ENCODE results near the gene LSM2. TPM values are rescaled to one million over a fixed set of nuclear protein-coding genes. Genes with fewer than 3 reads are reported as not detected.
"Not testable (repeated sequence)": the region's sequence is repeated elsewhere in the genome, so short reads cannot be mapped to it uniquely, and the experiment has no call there.

Gene LSM2
- total RNA-seq = 10 to 100 TPM; 21.7 to 35.5 (median 33.8) TPM
- long read RNA-seq, donor 1, transcript LSM2-208 (5 exons, 876 nt) = major isoform, 34 of 35 reads
- long read RNA-seq, donor 1, partial matches to known transcripts = 0 of 35 reads
- long read RNA-seq, donor 1, other reads (novel, unspliced or antisense) = 1 of 35 reads
- long read RNA-seq, donor 2, transcript LSM2-208 (5 exons, 876 nt) = major isoform, 27 of 29 reads
- long read RNA-seq, donor 2, partial matches to known transcripts = 0 of 29 reads
- long read RNA-seq, donor 2, other reads (novel, unspliced or antisense) = 2 of 29 reads

DNA sequence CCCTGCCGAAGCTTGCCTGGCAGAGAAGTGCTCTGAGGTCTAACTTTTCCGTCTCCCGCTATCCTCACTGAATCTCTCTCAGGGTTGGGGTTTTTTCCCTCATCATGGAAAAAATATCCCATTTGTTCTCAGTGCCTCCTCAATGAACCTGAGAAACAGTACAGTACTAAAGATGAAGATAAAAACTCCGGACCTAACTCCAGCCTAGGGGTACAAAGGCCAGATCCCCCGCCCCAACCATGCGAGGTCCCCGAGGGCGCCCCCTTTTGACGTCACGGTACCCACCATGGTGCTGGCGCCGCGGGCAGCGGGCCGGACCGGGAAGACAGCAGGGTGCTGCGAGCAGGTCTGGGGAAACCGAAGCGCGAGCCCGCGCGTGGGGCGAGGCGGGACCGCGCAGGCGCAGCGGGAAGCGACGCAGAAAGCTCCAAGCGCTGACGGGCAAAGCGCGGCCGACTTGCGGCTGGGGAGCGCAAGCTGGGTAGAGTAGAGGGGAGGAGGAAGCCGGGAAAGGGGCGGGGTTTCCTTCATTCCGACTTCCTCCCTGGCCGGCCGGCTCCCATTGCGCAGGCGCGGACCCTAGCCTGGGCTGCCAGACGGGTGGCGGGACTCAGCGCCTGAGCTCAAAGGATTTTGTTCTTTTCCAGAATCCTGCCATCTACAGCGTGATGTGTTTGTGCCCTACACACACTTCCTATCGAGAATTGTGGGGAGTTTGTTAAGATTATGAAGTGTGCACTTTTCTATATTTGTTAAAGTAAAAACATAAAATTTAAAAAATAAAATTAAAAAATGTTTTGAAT lies at the start of gene LSM2:
LSM2 (minus strand) TSS at position 497 of the 803 bp plus-strand sequence; CDS start at position 288, 209 bp downstream.
- H3K9me3 ChIP-seq = no peaks in the 10 kb centered on the region
- ATAC-seq (peak; percentile 100), DNase-seq (peak; percentile 97 to 98 (median 98))
- peak within 1 kb of the TSS; percentile 23 for H3K4me3 ChIP-seq
- TF ChIP-seq, protein P1, sequence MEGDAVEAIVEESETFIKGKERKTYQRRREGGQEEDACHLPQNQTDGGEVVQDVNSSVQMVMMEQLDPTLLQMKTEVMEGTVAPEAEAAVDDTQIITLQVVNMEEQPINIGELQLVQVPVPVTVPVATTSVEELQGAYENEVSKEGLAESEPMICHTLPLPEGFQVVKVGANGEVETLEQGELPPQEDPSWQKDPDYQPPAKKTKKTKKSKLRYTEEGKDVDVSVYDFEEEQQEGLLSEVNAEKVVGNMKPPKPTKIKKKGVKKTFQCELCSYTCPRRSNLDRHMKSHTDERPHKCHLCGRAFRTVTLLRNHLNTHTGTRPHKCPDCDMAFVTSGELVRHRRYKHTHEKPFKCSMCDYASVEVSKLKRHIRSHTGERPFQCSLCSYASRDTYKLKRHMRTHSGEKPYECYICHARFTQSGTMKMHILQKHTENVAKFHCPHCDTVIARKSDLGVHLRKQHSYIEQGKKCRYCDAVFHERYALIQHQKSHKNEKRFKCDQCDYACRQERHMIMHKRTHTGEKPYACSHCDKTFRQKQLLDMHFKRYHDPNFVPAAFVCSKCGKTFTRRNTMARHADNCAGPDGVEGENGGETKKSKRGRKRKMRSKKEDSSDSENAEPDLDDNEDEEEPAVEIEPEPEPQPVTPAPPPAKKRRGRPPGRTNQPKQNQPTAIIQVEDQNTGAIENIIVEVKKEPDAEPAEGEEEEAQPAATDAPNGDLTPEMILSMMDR (IDR thresholded peaks at IDR 0.05) = peak; percentile 19
- H3K4me1 ChIP-seq (ENCODE audit: low read depth) = peaks cover 8% of the 10 kb centered on the region
- no peaks in the 10 kb centered on the region for H3K36me3 ChIP-seq (ENCODE audit: low read depth)
- intact Hi-C loops (cut with DNase I, micrococcal nuclease) = no loop called here

DNA sequence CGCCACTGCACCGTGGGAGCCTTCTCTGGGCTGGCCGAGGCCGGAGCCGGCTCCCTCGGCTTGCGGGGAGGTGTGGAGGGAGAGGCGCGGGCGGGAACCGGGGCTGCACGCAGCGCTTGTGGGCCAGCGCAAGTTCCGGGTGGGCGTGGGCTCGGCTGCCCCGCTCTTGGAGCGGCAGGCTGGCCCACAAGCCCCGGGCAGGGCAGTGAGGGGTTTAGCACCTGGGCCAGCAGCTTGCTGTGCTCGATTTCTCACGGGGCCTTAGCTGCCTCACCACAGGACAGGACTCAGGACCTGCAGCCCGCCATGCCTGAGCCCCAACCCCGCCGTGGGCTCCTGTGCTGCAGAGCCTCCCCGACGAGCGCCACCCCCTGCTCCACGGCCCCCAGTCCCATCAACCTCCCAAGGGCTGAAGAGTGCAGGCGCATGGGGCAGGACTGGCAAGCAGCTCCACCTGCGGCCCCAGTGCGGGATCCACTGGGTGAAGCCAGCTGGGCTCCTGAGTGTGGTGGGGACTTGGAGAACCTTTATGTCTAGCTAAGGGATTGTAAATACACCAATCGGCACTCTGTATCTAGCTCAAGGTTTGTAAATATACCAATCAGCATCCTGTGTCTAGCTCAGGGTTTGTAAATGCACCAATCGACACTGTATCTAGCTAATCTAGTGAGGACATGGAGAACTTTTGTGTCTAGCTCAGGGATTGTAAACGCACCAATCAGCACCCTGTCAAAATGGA lies 45.4 kb upstream of the LSM2 start:
- DNase-seq; H3K4me1 ChIP-seq (ENCODE audit: low read depth); H3K4me3 ChIP-seq; H3K36me3 ChIP-seq (ENCODE audit: low read depth); intact Hi-C loops (cut with DNase I, micrococcal nuclease); H3K9me3 ChIP-seq; ATAC-seq: not testable (repeated sequence)

DNA sequence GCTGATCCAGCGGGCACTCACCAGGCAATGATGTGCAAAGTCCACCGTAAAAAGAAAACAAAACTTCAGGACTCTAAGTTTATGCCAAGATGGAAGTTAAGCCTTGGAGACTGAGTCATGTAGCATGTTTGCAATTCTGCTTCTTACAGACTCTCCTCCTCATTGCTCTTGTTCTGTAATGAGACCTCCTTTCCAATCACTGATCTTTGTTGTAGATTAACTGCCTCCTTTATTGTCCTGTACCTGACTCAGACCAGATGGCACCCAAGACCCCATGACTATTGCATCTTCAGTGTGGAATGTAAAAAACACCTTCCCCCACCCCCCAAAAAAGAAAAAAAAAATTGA lies 44.7 kb upstream of the LSM2 start:
- TF ChIP-seq, protein P1 (IDR thresholded peaks at IDR 0.05) = no peak
- Histone ChIP-seq H3K9me3 (no peaks in the 10 kb centered on the region), H3K4me3 (no peak overlapping the region), H3K4me1 (ENCODE audit: low read depth) (no peaks in the 10 kb centered on the region), H3K36me3 (ENCODE audit: low read depth) (no peaks in the 10 kb centered on the region)
- intact Hi-C loops (cut with DNase I, micrococcal nuclease) = no loop called here
- no peak for DNase-seq
- peak; percentile 19 for ATAC-seq

DNA sequence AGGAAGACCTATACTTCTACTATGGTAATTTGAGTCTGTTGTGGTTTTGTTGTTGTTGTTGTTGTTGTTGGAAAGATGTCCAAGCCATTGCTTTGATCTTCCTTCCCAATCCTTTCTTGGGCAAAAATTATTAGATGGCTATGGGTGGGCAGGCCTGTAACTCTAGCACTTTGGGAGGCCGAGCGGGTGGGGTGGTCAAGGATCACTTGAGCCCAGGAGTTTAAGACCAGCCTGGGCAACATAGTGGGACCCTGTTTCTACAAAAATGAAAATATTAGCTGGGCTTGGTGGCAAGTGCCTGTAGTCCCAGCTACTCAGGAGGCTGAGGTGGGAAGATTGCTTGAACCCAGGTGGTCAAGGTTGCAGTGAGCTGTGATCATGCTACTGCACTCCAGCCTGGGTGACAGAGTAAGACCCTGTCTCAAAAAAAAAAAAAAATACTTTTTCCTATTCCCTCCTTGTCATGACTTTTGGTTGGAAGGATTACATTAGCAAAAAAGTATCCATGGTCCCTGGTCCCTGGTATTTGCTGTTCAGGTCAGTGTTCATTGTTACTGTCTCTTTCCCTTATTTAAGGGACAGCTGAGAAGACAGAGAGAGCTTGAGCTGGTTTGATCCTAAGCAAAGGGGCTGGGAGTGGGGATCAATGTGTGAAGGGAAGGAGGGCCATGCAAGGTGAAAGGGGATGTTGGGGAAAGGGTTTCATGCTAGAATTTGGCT lies 44.2 kb upstream of the LSM2 start:
- intact Hi-C loops (cut with DNase I, micrococcal nuclease) = no loop called here
- ATAC-seq = no peak

DNA sequence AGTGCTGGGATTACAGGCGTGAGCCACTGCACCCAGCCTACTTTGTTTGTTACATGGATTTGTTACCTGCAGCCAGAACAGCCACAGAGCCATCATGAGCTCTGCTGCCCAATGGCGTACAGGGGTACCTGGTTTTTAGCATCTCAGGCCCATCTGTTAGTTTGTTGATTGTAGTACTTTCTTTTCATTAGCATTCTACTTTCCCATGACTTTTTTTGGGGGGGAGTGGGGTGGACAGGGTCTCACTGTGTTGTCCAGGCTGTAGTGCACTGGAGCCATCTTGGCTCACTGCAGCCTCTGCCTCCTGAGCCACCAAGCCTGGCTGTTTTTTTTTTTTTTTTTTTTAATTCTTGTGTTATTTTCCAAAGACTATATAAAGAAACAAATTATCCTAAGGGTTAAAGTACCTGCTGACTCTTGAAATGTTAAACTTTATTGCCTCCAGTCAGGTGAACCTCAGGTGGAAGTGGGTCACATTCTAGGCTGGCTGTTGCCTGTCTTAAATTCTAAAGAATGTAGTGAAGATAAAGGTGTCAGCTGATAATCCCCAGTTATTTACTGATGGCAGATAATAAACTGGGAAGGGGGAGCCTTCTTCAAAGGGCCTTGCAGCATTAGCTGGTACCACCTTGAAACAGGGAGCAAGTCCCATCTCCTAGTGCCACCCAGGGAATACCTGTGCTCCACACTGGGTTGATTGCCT lies 40.7 kb upstream of the LSM2 start:
- intact Hi-C loops (cut with DNase I, micrococcal nuclease) = no loop called here
- Histone ChIP-seq H3K36me3 (ENCODE audit: low read depth) (no peaks in the 10 kb centered on the region), H3K4me3 (no peak overlapping the region), H3K9me3 (no peaks in the 10 kb centered on the region), H3K4me1 (ENCODE audit: low read depth) (no peaks in the 10 kb centered on the region)
- ATAC-seq (peak; percentile 40), DNase-seq (no peak)
- TF ChIP-seq, protein P1 (IDR thresholded peaks at IDR 0.05) = no peak

More for the DNA sequence above, 44.2 kb upstream of the LSM2 start:
- no peak for DNase-seq
- no peaks in the 10 kb centered on the region for H3K9me3 ChIP-seq
- H3K36me3 ChIP-seq (ENCODE audit: low read depth) = no peaks in the 10 kb centered on the region
- no peaks in the 10 kb centered on the region for H3K4me1 ChIP-seq (ENCODE audit: low read depth)
- TF ChIP-seq, protein P1 (IDR thresholded peaks at IDR 0.05) = no peak
- no peak overlapping the region for H3K4me3 ChIP-seq

All from mucosa of descending colon (tissue), 3 donors.